Testis (tissue), 2 donors: ENCODE results near the gene BNIPL.

Experiments
- CTCF ChIP-seq, 3 experiments: fragments of 450-650 bp in 2 of 3; fragments of 200-600 bp in 1 of 3; sonication (generic) in 1 of 3; IDR thresholded peaks; one replicate each; pipeline ENCODE4 v1.5.1; 2016 to 2019; ENCODE audit warnings: antibody characterized with exemption in 3 of 3, mild to moderate bottlenecking in 2 of 3, moderate library complexity in 1 of 3
- POLR2A ChIP-seq: fragments of 450-650 bp; IDR thresholded peaks from one replicate; pipeline ENCODE4 v1.6.1; 2017; ENCODE audit warnings: antibody characterized with exemption, mild to moderate bottlenecking, moderate library complexity

GRCh38 chr1:151065089-151065645, 28.8 kb downstream of the BNIPL start:
- TF ChIP-seq CTCF (IDR thresholded peaks at IDR 0.05) (no peak), POLR2A (no peak)
